HUES48 (cell line): ENCODE measurements around the gene LRRC37B.
A peak's percentile ranks its signal among the peaks of the same experiment; 100 is the strongest.
"Not testable (repeated sequence)": the region's sequence is repeated elsewhere in the genome, so short reads cannot be mapped to it uniquely, and the experiment has no call there.

Experiments
- H3K27ac ChIP-seq: one replicate; pipeline ENCODE4 v1.7.0; 2013; ENCODE audit warnings: low read depth, low read length, inconsistent platforms
- H3K27me3 ChIP-seq: 2 replicates; pipeline ENCODE4 v1.6.1; 2013; ENCODE audit warnings: mild to moderate bottlenecking, low read length; ENCODE audit not compliant: control insufficient read depth, insufficient read depth
- H3K36me3 ChIP-seq: 2 replicates; pipeline ENCODE4 v1.6.1; 2013; ENCODE audit warnings: low read length; ENCODE audit not compliant: control insufficient read depth, insufficient read depth
- H3K4me1 ChIP-seq: 2 replicates; pipeline ENCODE4 v1.6.1; 2013; ENCODE audit warnings: mild to moderate bottlenecking, low read length; ENCODE audit not compliant: control insufficient read depth, insufficient read depth
- H3K4me3 ChIP-seq: 2 replicates; pipeline ENCODE4 v1.5.1; 2013; ENCODE audit warnings: mild to moderate bottlenecking, low read depth, low read length
- H3K9ac ChIP-seq: 2 replicates; pipeline ENCODE4 v1.6.1; 2013; ENCODE audit warnings: mild to moderate bottlenecking, low read depth, low read length, moderate library complexity
- H3K9me3 ChIP-seq: 2 replicates; pipeline ENCODE4 v1.6.1; 2013; ENCODE audit warnings: low read length; ENCODE audit not compliant: control insufficient read depth, insufficient read depth

The LRRC37B gene

GRCh38 chr17:32066863-32067642 lies 59.9 kb downstream of the LRRC37B start:
- not testable (repeated sequence) for H3K9me3 ChIP-seq, H3K27ac ChIP-seq, H3K4me1 ChIP-seq, H3K27me3 ChIP-seq, H3K36me3 ChIP-seq, H3K9ac ChIP-seq
- H3K4me3 ChIP-seq: peak overlapping the region; percentile 32; the same call in 1 of the 2 replicates

GRCh38 chr17:32069067-32069466 lies 61.9 kb downstream of the LRRC37B start:
- not testable (repeated sequence) for H3K9me3 ChIP-seq, H3K9ac ChIP-seq, H3K27ac ChIP-seq, H3K27me3 ChIP-seq, H3K4me3 ChIP-seq, H3K36me3 ChIP-seq, H3K4me1 ChIP-seq

GRCh38 chr17:32071961-32072360 lies 64.8 kb downstream of the LRRC37B start:
- H3K9me3 ChIP-seq, H3K27me3 ChIP-seq, H3K27ac ChIP-seq: not testable (repeated sequence)

GRCh38 chr17:32073131-32073530 lies 65.9 kb downstream of the LRRC37B start:
- not testable (repeated sequence) for H3K4me1 ChIP-seq, H3K9ac ChIP-seq, H3K36me3 ChIP-seq, H3K4me3 ChIP-seq, H3K9me3 ChIP-seq, H3K27ac ChIP-seq, H3K27me3 ChIP-seq

More at GRCh38 chr17:32071961-32072360, 64.8 kb downstream of the LRRC37B start:
- H3K9ac ChIP-seq, H3K36me3 ChIP-seq, H3K4me3 ChIP-seq, H3K4me1 ChIP-seq: not testable (repeated sequence)

- not testable (repeated sequence) for H3K27me3 ChIP-seq, H3K9me3 ChIP-seq, H3K36me3 ChIP-seq, H3K4me3 ChIP-seq, H3K9ac ChIP-seq, H3K4me1 ChIP-seq, H3K27ac ChIP-seq
Observed at GRCh38 chr17:32079753-32080152, 72.6 kb downstream of the LRRC37B start.

- Histone ChIP-seq H3K9ac (peak overlapping the region; percentile 54; the same call in 1 of the 2 replicates), H3K4me3 (peak overlapping the region; percentile 61), H3K27ac (peak overlapping the region; percentile 88)
- not testable (repeated sequence) for H3K9me3 ChIP-seq, H3K27me3 ChIP-seq, H3K4me1 ChIP-seq, H3K36me3 ChIP-seq
Observed at GRCh38 chr17:32083550-32083979, 76.4 kb downstream of the LRRC37B start.

- H3K27me3 ChIP-seq, H3K9me3 ChIP-seq, H3K9ac ChIP-seq, H3K36me3 ChIP-seq, H3K4me1 ChIP-seq: not testable (repeated sequence)
- H3K4me3 ChIP-seq: peak overlapping the region; percentile 61; the same call in 1 of the 2 replicates
- peak overlapping the region; percentile 88 for H3K27ac ChIP-seq
Observed at GRCh38 chr17:32084003-32084941, 77.1 kb downstream of the LRRC37B start.

- not testable (repeated sequence) for H3K4me1 ChIP-seq, H3K9me3 ChIP-seq, H3K36me3 ChIP-seq, H3K9ac ChIP-seq, H3K27me3 ChIP-seq
- H3K27ac ChIP-seq: peak overlapping the region; percentile 84
- 0 out of 2 replicates have a peak overlapping the region, but pooled peaks have one; percentile 17 for H3K4me3 ChIP-seq
Observed at GRCh38 chr17:32084942-32085829, 78.0 kb downstream of the LRRC37B start.

- not testable (repeated sequence) for H3K36me3 ChIP-seq, H3K27ac ChIP-seq, H3K9ac ChIP-seq, H3K4me3 ChIP-seq, H3K9me3 ChIP-seq, H3K27me3 ChIP-seq, H3K4me1 ChIP-seq
Observed at GRCh38 chr17:32086833-32087232, 79.7 kb downstream of the LRRC37B start.

- H3K9ac ChIP-seq, H3K4me3 ChIP-seq, H3K4me1 ChIP-seq, H3K27ac ChIP-seq, H3K36me3 ChIP-seq, H3K27me3 ChIP-seq, H3K9me3 ChIP-seq: not testable (repeated sequence)
Observed at GRCh38 chr17:32092062-32092461, 84.9 kb downstream of the LRRC37B start.
